GM10248 (cell line): ENCODE data around the gene TMEM120B.
"Not testable (repeated sequence)": the region's sequence is repeated elsewhere in the genome, so short reads cannot be mapped to it uniquely, and the experiment has no call there.

Experiments
- CTCF ChIA-PET: fragments of 300-600 bp; sonication (Branson Sonifier 250); formaldehyde crosslinking; extraction: SDS; loops from one replicate; lab custom pipeline; 2021; ENCODE audit warnings: antibody characterized with exemption; lab: Yijun Ruan, JAX
- POLR2A ChIA-PET: fragments of 350-650 bp; sonication (Branson Sonifier 250); formaldehyde crosslinking; extraction: SDS; loops from one replicate; lab custom pipeline; 2020; ENCODE audit warnings: antibody characterized with exemption; lab: Yijun Ruan, JAX
- DNase-seq: peaks from one replicate; pipeline ENCODE4 v3.0.0; 2012; ENCODE audit errors: extremely low spot score
- CTCF ChIP-seq: IDR thresholded peaks from 2 replicates; pipeline ENCODE4 v1.5.1; 2012; ENCODE audit warnings: mild to moderate bottlenecking, low read depth; ENCODE audit errors: extremely low read depth, missing control alignments, control extremely low read depth

The TMEM120B gene

GRCh38 chr12:121693155-121693687 lies 19.3 kb upstream of the TMEM120B start:
- no peak for DNase-seq
- TF ChIP-seq CTCF, result no peak
- POLR2A ChIA-PET, result no interaction called here
- CTCF ChIA-PET, result interaction anchor here (1.4 to 8.5 kb wide), 4 partner anchors 80 to 141 kb away, joined by 5 to 67 read pairs (median 22); partner anchors contain the start of gene RHOF

- TF ChIP-seq CTCF, result peak; percentile 44
- ChIA-PET POLR2A (no interaction called here), CTCF (interaction anchor here (1.0 to 8.5 kb wide), 9 partner anchors 9 to 98 kb away, joined by 3 to 67 read pairs (median 7); partner anchors contain the start of genes RHOF and TMEM120B)
- peak; percentile 69 for DNase-seq
Observed at GRCh38 chr12:121697093-121697698, 15.4 kb upstream of the TMEM120B start.

GRCh38 chr12:121697861-121698260 lies 14.7 kb upstream of the TMEM120B start:
- DNase-seq, POLR2A ChIA-PET: not testable (repeated sequence)
- CTCF ChIA-PET, result interaction anchor here (0.7 to 8.5 kb wide), 9 partner anchors 10 to 145 kb away, joined by 3 to 67 read pairs (median 6); partner anchors contain the start of genes RHOF and TMEM120B

GRCh38 chr12:121701667-121702277 lies 10.8 kb upstream of the TMEM120B start:
- TF ChIP-seq CTCF, result no peak
- DNase-seq, result no peak
- ChIA-PET CTCF (interaction anchor here (0.7 to 4.1 kb wide), 7 partner anchors 10 to 110 kb away, joined by 3 to 20 read pairs (median 5); partner anchors contain the start of genes RHOF and TMEM120B), POLR2A (interaction anchor here (1.3 kb wide), 1 partner anchor 92 kb away, joined by 4 read pairs; the partner anchor contains the start of gene RHOF)

- POLR2A ChIA-PET, result interaction anchor here (1.3 kb wide), 1 partner anchor 91 kb away, joined by 4 read pairs; the partner anchor contains the start of gene RHOF
- CTCF ChIA-PET, result interaction anchor here (2.0 to 2.5 kb wide), 3 partner anchors 70 to 91 kb away, joined by 7 to 20 read pairs (median 9); partner anchors contain the start of gene RHOF
- no peak for DNase-seq
- TF ChIP-seq CTCF, result no peak
Observed at GRCh38 chr12:121702944-121703343, 9.6 kb upstream of the TMEM120B start.

- POLR2A ChIA-PET, result no interaction called here
- CTCF ChIA-PET, result interaction anchor here (0.6 kb wide), 1 partner anchor 11 kb away, joined by 3 read pairs; no protein-coding TSS in a partner anchor
- TF ChIP-seq CTCF, result no peak
Observed at GRCh38 chr12:121705514-121705913, 7.0 kb upstream of the TMEM120B start.

More at GRCh38 chr12:121705514-121705913, 7.0 kb upstream of the TMEM120B start:
- no peak for DNase-seq
